GM12872 (cell line): Measurements from ENCODE around the gene CACNG4.

Experiments
- CTCF ChIP-seq: IDR thresholded peaks from 3 replicates; pipeline ENCODE4 v1.5.1; 2011; ENCODE audit warnings: low read depth, mild to moderate bottlenecking, low read length, moderate library complexity; ENCODE audit not compliant: insufficient read depth

The CACNG4 gene

GRCh38 chr17:66923886-66924285 is 40.6 kb upstream of the CACNG4 start:
- TF ChIP-seq CTCF, result no peak

GRCh38 chr17:66925811-66926500 is 38.6 kb upstream of the CACNG4 start:
- TF ChIP-seq CTCF, result no peak

GRCh38 chr17:66928949-66929348 is 35.6 kb upstream of the CACNG4 start:
- no peak for TF ChIP-seq CTCF

- no peak for TF ChIP-seq CTCF
Measured at GRCh38 chr17:66929591-66929990, 34.9 kb upstream of the CACNG4 start.

GRCh38 chr17:66930933-66931332 is 33.6 kb upstream of the CACNG4 start:
- no peak for TF ChIP-seq CTCF

GRCh38 chr17:66932311-66932710 is 32.2 kb upstream of the CACNG4 start:
- TF ChIP-seq CTCF, result no peak

- TF ChIP-seq CTCF, result no peak
Measured at GRCh38 chr17:66934040-66934439, 30.5 kb upstream of the CACNG4 start.
